SHP77 treated with DMSO at 0.1 percent for 48 hours (cell line): ENCODE results near the gene RAB8B.

ENCODE experiments used
- DNase-seq: peaks from one replicate; lab custom pipeline; 2025; lab: John Stamatoyannopoulos, UW

RAB8B gene

GRCh38 chr15:63313825-63314224, 124.4 kb downstream of the RAB8B start:
- no peak for DNase-seq

- DNase-seq, result no peak
These were observed 125.0 kb downstream of the RAB8B start for GRCh38 chr15:63314409-63314808.
